Measurements from ENCODE around the gene ZNF787.
"Not testable (repeated sequence)": the region's sequence is repeated elsewhere in the genome, so short reads cannot be mapped to it uniquely, and the experiment has no call there.

Gene ZNF787

GRCh38 chr19:56150358-56150757 lies 29.3 kb upstream of the ZNF787 start:
- TF ChIP-seq POLR2A (IDR thresholded peaks at IDR 0.05; ENCODE audit: low read length) (no peak), GATA1 (IDR thresholded peaks at IDR 0.05; ENCODE audit: low read depth, low read length) (no peak)
- DNase-seq: no peak

- DNase-seq: no peak
- no peak for TF ChIP-seq GATA1 (IDR thresholded peaks at IDR 0.05; ENCODE audit: low read depth, low read length)
- TF ChIP-seq POLR2A (IDR thresholded peaks at IDR 0.05; ENCODE audit: low read length): no peak
These were observed 28.6 kb upstream of the ZNF787 start for GRCh38 chr19:56149656-56150038.

- DNase-seq: not testable (repeated sequence)
These were observed 28.0 kb upstream of the ZNF787 start for GRCh38 chr19:56148955-56149655.

GRCh38 chr19:56148096-56148495 lies 27.0 kb upstream of the ZNF787 start:
- TF ChIP-seq GATA1 (IDR thresholded peaks at IDR 0.05; ENCODE audit: low read depth, low read length) (no peak), POLR2A (IDR thresholded peaks at IDR 0.05; ENCODE audit: low read length) (no peak)
- DNase-seq: no peak

- TF ChIP-seq POLR2A (IDR thresholded peaks at IDR 0.05; ENCODE audit: low read length) (no peak), GATA1 (IDR thresholded peaks at IDR 0.05; ENCODE audit: low read depth, low read length) (no peak)
- DNase-seq: no peak
These were observed 26.2 kb upstream of the ZNF787 start for GRCh38 chr19:56147307-56147706.

GRCh38 chr19:56146904-56147303 lies 25.8 kb upstream of the ZNF787 start:
- DNase-seq: no peak
- no peak for TF ChIP-seq GATA1 (IDR thresholded peaks at IDR 0.05; ENCODE audit: low read depth, low read length)
- TF ChIP-seq POLR2A (IDR thresholded peaks at IDR 0.05; ENCODE audit: low read length): no peak

GRCh38 chr19:56145698-56146097 lies 24.6 kb upstream of the ZNF787 start:
- TF ChIP-seq GATA1 (IDR thresholded peaks at IDR 0.05; ENCODE audit: low read depth, low read length) (no peak), POLR2A (IDR thresholded peaks at IDR 0.05; ENCODE audit: low read length) (no peak)
- no peak for DNase-seq

- TF ChIP-seq POLR2A (IDR thresholded peaks at IDR 0.05; ENCODE audit: low read length) (no peak), GATA1 (IDR thresholded peaks at IDR 0.05; ENCODE audit: low read depth, low read length) (no peak)
- DNase-seq: no peak
These were observed 23.7 kb upstream of the ZNF787 start for GRCh38 chr19:56144831-56145230.

- DNase-seq: peak in 1 of 2 experiments; percentile 22
- no peak for TF ChIP-seq POLR2A (IDR thresholded peaks at IDR 0.05; ENCODE audit: low read length)
These were observed 23.3 kb upstream of the ZNF787 start for GRCh38 chr19:56144376-56144775.

- no peak for TF ChIP-seq GATA1 (IDR thresholded peaks at IDR 0.05; ENCODE audit: low read depth, low read length)
- no peak for TF ChIP-seq POLR2A (IDR thresholded peaks at IDR 0.05; ENCODE audit: low read length)
These were observed 21.9 kb upstream of the ZNF787 start for GRCh38 chr19:56142897-56143434.

GRCh38 chr19:56142087-56142787 lies 21.1 kb upstream of the ZNF787 start:
- DNase-seq: no peak
- TF ChIP-seq GATA1 (IDR thresholded peaks at IDR 0.05; ENCODE audit: low read depth, low read length) (no peak), POLR2A (IDR thresholded peaks at IDR 0.05; ENCODE audit: low read length) (no peak)

More at GRCh38 chr19:56142897-56143434, 21.9 kb upstream of the ZNF787 start:
- DNase-seq: no peak

GRCh38 chr19:56141417-56141993 lies 20.4 kb upstream of the ZNF787 start:
- TF ChIP-seq GATA1 (IDR thresholded peaks at IDR 0.05; ENCODE audit: low read depth, low read length) (no peak), POLR2A (IDR thresholded peaks at IDR 0.05; ENCODE audit: low read length) (no peak)
- peak; percentile 46 to 54 for DNase-seq

- DNase-seq: peak; percentile 98 to 100
- TF ChIP-seq GATA1 (IDR thresholded peaks at IDR 0.05; ENCODE audit: low read depth, low read length) (no peak), POLR2A (IDR thresholded peaks at IDR 0.05; ENCODE audit: low read length) (peak; percentile 61)
These were observed 19.7 kb upstream of the ZNF787 start, which contains the start of gene ZNF444 for GRCh38 chr19:56140583-56141416. Gene ZNF444, plus strand, starts transcription at chr19:56141287. Its CDS starts 5,625 bp downstream, at chr19:56146912.

Measured in erythroblast (primary cell).